ENCODE data around the gene WLS. TPM values are rescaled to one million over a fixed set of nuclear protein-coding genes. Genes with fewer than 3 reads are reported as not detected.

Gene WLS
- total RNA-seq, 2 donors from 2014 or later, result 51.0 to 55.8 TPM

- Histone ChIP-seq H3K27me3 (no peaks in the 10 kb centered on the region), H3K27ac (no peak overlapping the region), H3K4me3 (no peak overlapping the region), H3K36me3 (no peaks in the 10 kb centered on the region), H3K9me3 (no peaks in the 10 kb centered on the region), H3K4me1 (peaks cover 0 to 54% of the 10 kb centered on the region in 2 donors)
- no peak for DNase-seq (ENCODE audit: low spot score)
- no peak for TF ChIP-seq CTCF (IDR thresholded peaks at IDR 0.05)
Observed at GRCh38 chr1:68211761-68212380, 20.5 kb downstream of the WLS start.

GRCh38 chr1:68210829-68211228 is 21.5 kb downstream of the WLS start:
- Histone ChIP-seq H3K4me1 (peaks cover 0 to 52% of the 10 kb centered on the region in 2 donors), H3K9me3 (no peaks in the 10 kb centered on the region), H3K27ac (no peak overlapping the region), H3K27me3 (no peaks in the 10 kb centered on the region), H3K4me3 (no peak overlapping the region), H3K36me3 (no peaks in the 10 kb centered on the region)
- no peak for TF ChIP-seq CTCF (IDR thresholded peaks at IDR 0.05)
- no peak for DNase-seq (ENCODE audit: low spot score)

- Histone ChIP-seq H3K36me3 (no peaks in the 10 kb centered on the region), H3K4me1 (peaks cover 0 to 49% of the 10 kb centered on the region in 2 donors), H3K4me3 (no peak overlapping the region), H3K27me3 (no peaks in the 10 kb centered on the region), H3K9me3 (no peaks in the 10 kb centered on the region), H3K27ac (no peak overlapping the region)
- no peak for DNase-seq (ENCODE audit: low spot score)
- TF ChIP-seq CTCF (IDR thresholded peaks at IDR 0.05), result no peak
Observed at GRCh38 chr1:68210027-68210426, 22.3 kb downstream of the WLS start.

- H3K36me3 ChIP-seq, result no peaks in the 10 kb centered on the region
- H3K27me3 ChIP-seq, result no peaks in the 10 kb centered on the region
- H3K4me1 ChIP-seq, result peaks cover 0 to 42% of the 10 kb centered on the region in 2 donors
- no peaks in the 10 kb centered on the region for H3K9me3 ChIP-seq
- no peak for TF ChIP-seq CTCF (IDR thresholded peaks at IDR 0.05)
- no peak overlapping the region for H3K4me3 ChIP-seq
- peak overlapping the region in 1 of 2 donors; percentile 1 for H3K27ac ChIP-seq
- no peak for DNase-seq (ENCODE audit: low spot score)
Observed at GRCh38 chr1:68206848-68207689, 25.3 kb downstream of the WLS start.

- Histone ChIP-seq H3K27me3 (no peaks in the 10 kb centered on the region), H3K27ac (peak overlapping the region in 1 of 2 donors; percentile 57), H3K36me3 (no peaks in the 10 kb centered on the region), H3K9me3 (no peaks in the 10 kb centered on the region), H3K4me3 (no peak overlapping the region), H3K4me1 (peaks cover 0 to 53% of the 10 kb centered on the region in 2 donors)
- TF ChIP-seq CTCF (IDR thresholded peaks at IDR 0.05), result no peak
- DNase-seq (ENCODE audit: low spot score), result no peak
Observed at GRCh38 chr1:68205794-68206358, 26.4 kb downstream of the WLS start.

Measured in right atrium auricular region (tissue), 2 donors.